K562 (cell line): ENCODE data around the gene VEGFC. TPM values are rescaled to one million over a fixed set of nuclear protein-coding genes. Genes with fewer than 3 reads are reported as not detected.

ENCODE experiments used
- ATAC-seq: fragments of 200-7000 bp; cut with Tn5 transposase; 3 replicates; pipeline ENCODE4 v1.9.1; 2020; ENCODE audit warnings: moderate library complexity
- BruUV-seq: library from RNA; stranded (reverse); fragments of 400-500 nt; replicated peaks from 2 replicates; lab custom pipeline; 2021; lab: Mats Ljungman, UMichigan
- CTCF ChIA-PET: fragments of 300-600 bp; formaldehyde crosslinking; extraction: SDS; loops from one replicate; lab custom pipeline; 2021; ENCODE audit warnings: low intra/inter-chr PET ratio; lab: Yijun Ruan, JAX
- POLR2A ChIA-PET: fragments of 300-600, 350-650 bp; sonication (Branson Sonifier 250); formaldehyde crosslinking; extraction: SDS; loops from one replicate; lab custom pipeline; 2021; ENCODE audit warnings: antibody characterized with exemption, inconsistent platforms; lab: Yijun Ruan, JAX
- DNase-seq, 4 experiments: peaks; one replicate each; pipeline versions ENCODE4 v3.0.0 to v3.0.0-alpha.2; 2011 to 2018; ENCODE audit warnings: low spot score in 3 of 4, mixed read lengths in 3 of 4; ENCODE audit errors: extremely low read depth in 1 of 4
- FAIRE-seq: peaks from 2 replicates; lab custom pipeline; 2011; peaks lifted over from hg19 to GRCh38; lab: Jason Lieb, UNC
- H2AFZ ChIP-seq: 2 replicates; pipeline ENCODE4 v1.6.0; 2011; ENCODE audit warnings: low read depth, low read length, control low read depth, inconsistent platforms
- H3K27ac ChIP-seq: fragments of 200-600 bp; 3 replicates; pipeline ENCODE4 v1.8.0; 2011; ENCODE audit warnings: low read depth, mild to moderate bottlenecking, control low read depth, inconsistent platforms, low read length, moderate library complexity, mixed read lengths; ENCODE audit errors: extremely low read depth
- H3K27me3 ChIP-seq, 2 experiments: fragments of 300-600 bp in 1 of 2; 2 replicates in 1 of 2; 3 replicates in 1 of 2; pipeline versions ENCODE4 v1.6.0 to v1.8.0; 2011; ENCODE audit warnings: inconsistent platforms in 2 of 2, low read length in 2 of 2, mild to moderate bottlenecking in 1 of 2, mixed read lengths in 1 of 2, moderate library complexity in 1 of 2; ENCODE audit not compliant: control insufficient read depth in 2 of 2, insufficient read depth in 2 of 2
- H3K36me3 ChIP-seq: fragments of 300-600 bp; 3 replicates; pipeline ENCODE4 v1.8.0; 2011; ENCODE audit warnings: mild to moderate bottlenecking, low read length, inconsistent platforms; ENCODE audit not compliant: control insufficient read depth, insufficient read depth
- H3K4me1 ChIP-seq, 2 experiments: fragments of 200-600 bp in 1 of 2; replicated peaks in 1 of 2; 2 replicates in 1 of 2; 3 replicates in 1 of 2; pipeline versions ENCODE4 v1.5.1 to v1.8.0; 2011; ENCODE audit warnings: inconsistent platforms in 2 of 2, low read length in 2 of 2, mild to moderate bottlenecking in 1 of 2, mixed read lengths in 1 of 2, moderate library complexity in 1 of 2; ENCODE audit not compliant: control insufficient read depth in 2 of 2, insufficient read depth in 2 of 2
- H3K4me2 ChIP-seq: 2 replicates; pipeline ENCODE4 v1.6.1; 2011; ENCODE audit warnings: low read length, control low read depth, inconsistent platforms, mixed read lengths; ENCODE audit not compliant: insufficient read depth
- H3K4me3 ChIP-seq: fragments of 200-600 bp; sonication (generic), shearing (Covaris generic); 2 replicates; pipeline ENCODE4 v1.5.1; 2016; ENCODE audit warnings: control low read depth, inconsistent platforms
- H3K79me2 ChIP-seq: fragments of 200-600 bp; 3 replicates; pipeline ENCODE4 v1.8.0; 2011; ENCODE audit warnings: low read length, inconsistent platforms; ENCODE audit not compliant: control insufficient read depth, insufficient read depth
- H3K9ac ChIP-seq, 2 experiments: 2 replicates each; pipeline versions ENCODE4 v1.6.0 to v1.6.1; 2011; ENCODE audit warnings: low read depth in 2 of 2, low read length in 2 of 2, control low read depth in 1 of 2, inconsistent platforms in 1 of 2, mild to moderate bottlenecking in 1 of 2, mixed read lengths in 1 of 2; ENCODE audit not compliant: insufficient read depth in 1 of 2
- H3K9me1 ChIP-seq: one replicate; pipeline ENCODE4 v1.6.0; 2011; ENCODE audit warnings: inconsistent platforms, mild to moderate bottlenecking, low read length, moderate library complexity; ENCODE audit not compliant: control insufficient read depth, insufficient read depth
- H3K9me3 ChIP-seq: replicated peaks from 2 replicates; pipeline ENCODE4 v1.5.1; 2011; ENCODE audit warnings: low read depth, low read length, inconsistent platforms; ENCODE audit not compliant: control insufficient read depth, insufficient read depth
- H4K20me1 ChIP-seq: replicated peaks from 2 replicates; pipeline ENCODE4 v1.6.1; 2011; ENCODE audit warnings: low read length, inconsistent platforms, mixed read lengths; ENCODE audit not compliant: control insufficient read depth, insufficient read depth
- AFF4 ChIP-seq: sonication (generic); formaldehyde crosslinking; IDR thresholded peaks from 2 replicates; pipeline ENCODE4 v1.8.0; 2023; ENCODE audit warnings: mild to moderate bottlenecking, missing genetic modification reagents
- ASH1L ChIP-seq: fragments of 450-650 bp; IDR thresholded peaks from 2 replicates; pipeline ENCODE4 v1.6.1; 2018; ENCODE audit warnings: borderline replicate concordance, mild to moderate bottlenecking, low read depth; ENCODE audit not compliant: partially characterized antibody
- ATF2 ChIP-seq: sonication (generic); formaldehyde crosslinking; IDR thresholded peaks from 2 replicates; pipeline ENCODE4 v1.8.1; 2022; ENCODE audit warnings: missing genetic modification reagents
- HDAC6 ChIP-seq: IDR thresholded peaks from 2 replicates; pipeline ENCODE4 v1.6.1; 2012; ENCODE audit warnings: low read depth, mild to moderate bottlenecking, control low read depth, inconsistent platforms, low read length, moderate library complexity
- L3MBTL2 ChIP-seq: fragments of 450-650 bp; IDR thresholded peaks from 2 replicates; pipeline ENCODE4 v1.6.1; 2016; ENCODE audit warnings: mild to moderate bottlenecking, moderate library complexity
- MAFG ChIP-seq: fragments of 450-650 bp; conservative IDR thresholded peaks from 2 replicates; pipeline ENCODE4 v1.6.1; 2016; ENCODE audit warnings: missing genetic modification characterization, missing compliant biosample characterization
- NONO ChIP-seq, 2 experiments: fragments of 200-400 bp in 1 of 2; fragments of 450-650 bp in 1 of 2; formaldehyde crosslinking in 1 of 2; IDR thresholded peaks; 2 replicates each; pipeline ENCODE4 v1.6.1; 2017; ENCODE audit warnings: low read depth in 2 of 2, mild to moderate bottlenecking in 2 of 2, moderate library complexity in 2 of 2, low read length in 1 of 2
- NR3C1 ChIP-seq: sonication (generic); formaldehyde crosslinking; IDR thresholded peaks from 2 replicates; pipeline ENCODE4 v1.8.1; 2022; ENCODE audit warnings: missing genetic modification reagents
- POLR2H ChIP-seq: IDR thresholded peaks from 2 replicates; pipeline ENCODE4 v1.6.1; 2016; ENCODE audit warnings: missing genetic modification characterization, low read depth, mild to moderate bottlenecking, control low read depth, missing compliant biosample characterization, moderate library complexity
- SOX6 ChIP-seq: fragments of 450-650 bp; IDR thresholded peaks from 2 replicates; pipeline ENCODE4 v1.6.1; 2014; ENCODE audit warnings: mild to moderate bottlenecking
- ZNF124 ChIP-seq: sonication (generic); formaldehyde crosslinking; IDR thresholded peaks from 2 replicates; pipeline ENCODE4 v1.8.1; 2022; ENCODE audit warnings: missing genetic modification reagents
- ZNF282 ChIP-seq: sonication (generic); formaldehyde crosslinking; IDR thresholded peaks from 2 replicates; pipeline ENCODE4 v1.8.1; 2023; ENCODE audit warnings: missing genetic modification reagents
- ZNF583 ChIP-seq: fragments of 250-450 bp; sonication (Bioruptor Pico); IDR thresholded peaks from 2 replicates; pipeline ENCODE4 v1.4.0; 2020
- WGBS: fragments of 100-300 bp; shearing (Covaris generic); methylation state at CpG from one replicate; pipeline ENCODE4 v1.1.6; 2016; ENCODE audit warnings: low coverage, mixed read lengths; ENCODE audit not compliant: insufficient coverage; ENCODE audit errors: missing lambda C conversion rate; 5-methylcytosine and 5-hydroxymethylcytosine counted together
- in situ Hi-C: fragments of 300-500 bp; cut with MboI; formaldehyde crosslinking; loops from 4 replicates; pipeline ENCODE4 v1.15.0; 2018; ENCODE audit warnings: inconsistent platforms, mixed read lengths
- intact Hi-C: fragments of 100-400 bp; cut with micrococcal nuclease; formaldehyde crosslinking; loops from 2 replicates; pipeline ENCODE4 v1.14.2; 2022
- polyA plus RNA-seq, 8 experiments: library from polyadenylated mRNA; depleted of rRNA in 4 of 8; stranded (reverse) in 5 of 8; unstranded in 3 of 8; fragments of >200 nt; fragmentation: Nextera tagmentation in 2 of 8; fragmentation: Illumina TruSeq in 1 of 8; extraction: Ambion mirVana in 2 of 8; extraction: Trizol in 1 of 8; gene quantifications; 2 replicates each; pipeline versions ENCODE4 v1.2.1 to v1.2.3, GENCODE V29; 2011 to 2014; ENCODE audit warnings: inconsistent platforms in 1 of 8, missing spikeins in 1 of 8
- total RNA-seq, 7 experiments: library from RNA; depleted of rRNA in 6 of 7; stranded (reverse); fragments of >200 nt in 6 of 7; fragmentation: Illumina TruSeq in 2 of 7; extraction: Trizol in 2 of 7; gene quantifications; 2 replicates each; pipeline versions ENCODE4 v1.2.1 to v1.2.3, GENCODE V29; 2011 to 2021; ENCODE audit warnings: low replicate concordance in 1 of 7

VEGFC gene
- total and polyA plus RNA-seq, 9 of the 15 experiments (the other 6 are each of a cell fraction or from before 2014, with no cell fraction given) = not detected

GRCh38 chr4:176830971-176831370 lies 38.2 kb upstream of the VEGFC start:
- DNase-seq = no peak
- Histone ChIP-seq H3K9me1 (no peaks in the 10 kb centered on the region), H3K79me2 (no peaks in the 10 kb centered on the region), H4K20me1 (no peaks in the 10 kb centered on the region), H3K9me3 (no peaks in the 10 kb centered on the region), H3K27ac (no peak overlapping the region), H2AFZ (no peak overlapping the region), H3K36me3 (no peaks in the 10 kb centered on the region), H3K4me2 (no peak overlapping the region), H3K4me1 (no peaks in the 10 kb centered on the region), H3K27me3 (no peaks in the 10 kb centered on the region), H3K4me3 (no peak overlapping the region), H3K9ac (no peak overlapping the region)
- ATAC-seq = no peak
- in situ Hi-C loops = no loop called here
- FAIRE-seq = no peak
- WGBS = 3% methylated on average over 6 of the region's 6 CpGs
- POLR2A ChIA-PET = no interaction called here
- TF ChIP-seq NR3C1 (CRISPR knock-in tag) = no peak
- no peak for TF ChIP-seq NONO (IDR thresholded peaks at IDR 0.05; ENCODE audit: low read depth in 2 of 2, low read length in 1 of 2)
- intact Hi-C loops = no loop called here
- BruUV-seq = no TSS peak
- CTCF ChIA-PET = no interaction called here

- H3K4me1 ChIP-seq = no peaks in the 10 kb centered on the region
- no peak overlapping the region for H3K27ac ChIP-seq
- intact Hi-C loops (no loop called here), in situ Hi-C loops (no loop called here)
- DNase-seq (no peak), ATAC-seq (no peak), FAIRE-seq (no peak)
- BruUV-seq = no TSS peak
- no peak overlapping the region for H3K9ac ChIP-seq
- H3K27me3 ChIP-seq = no peaks in the 10 kb centered on the region
- no peak overlapping the region for H3K4me3 ChIP-seq
- H3K9me3 ChIP-seq = no peaks in the 10 kb centered on the region; the same call in 1 of the 2 replicates
- no peak overlapping the region for H3K4me2 ChIP-seq
- ChIA-PET POLR2A (no interaction called here), CTCF (no interaction called here)
- no peaks in the 10 kb centered on the region for H3K79me2 ChIP-seq
- no peaks in the 10 kb centered on the region for H3K36me3 ChIP-seq
- no peaks in the 10 kb centered on the region for H3K9me1 ChIP-seq
- no peak overlapping the region for H2AFZ ChIP-seq
- no peak for TF ChIP-seq ZNF583
- no peak for TF ChIP-seq HDAC6
- TF ChIP-seq ZNF124 (CRISPR knock-in tag) = no peak
- TF ChIP-seq AFF4 (CRISPR knock-in tag) = no peak
- no peak for TF ChIP-seq POLR2H (tag)
- TF ChIP-seq ASH1L = no peak
- no peak for TF ChIP-seq MAFG (tag)
- no peak for TF ChIP-seq L3MBTL2
- TF ChIP-seq SOX6 = no peak
- no peak for TF ChIP-seq ZNF282 (CRISPR knock-in tag)
- no peak for TF ChIP-seq ATF2 (CRISPR knock-in tag)
- TF ChIP-seq NONO (IDR thresholded peaks at IDR 0.05; ENCODE audit: low read depth in 2 of 2, low read length in 1 of 2) = no peak
- H4K20me1 ChIP-seq = no peaks in the 10 kb centered on the region
These were observed 32.9 kb upstream of the VEGFC start for GRCh38 chr4:176825586-176825985.
